BLaER1 treated with 17β-estradiol and CSF1 and Interleukin-3, amounts not matched to agents 10 nM and 100 nM (cell line): ENCODE data around the gene GLG1.
A peak's percentile ranks its signal among the peaks of the same experiment; 100 is the strongest.
"Not testable (repeated sequence)": the region's sequence is repeated elsewhere in the genome, so short reads cannot be mapped to it uniquely, and the experiment has no call there.

ENCODE experiments used
- H3K27ac ChIP-seq, 11 experiments: shearing (Covaris generic); formaldehyde crosslinking; 2 replicates each; pipeline ENCODE4 v1.8.1; 2022
- H3K27me3 ChIP-seq, 11 experiments: shearing (Covaris generic); formaldehyde crosslinking; 2 replicates each; pipeline ENCODE4 v1.8.1; 2022
- H3K36me3 ChIP-seq, 11 experiments: shearing (Covaris generic); formaldehyde crosslinking; 2 replicates each; pipeline ENCODE4 v1.8.1; 2022
- H3K4me1 ChIP-seq, 10 experiments: shearing (Covaris generic); formaldehyde crosslinking; 2 replicates each; pipeline ENCODE4 v1.8.1; 2022
- H3K4me2 ChIP-seq, 11 experiments: shearing (Covaris generic); formaldehyde crosslinking; 2 replicates each; pipeline ENCODE4 v1.8.1; 2022
- H3K4me3 ChIP-seq, 10 experiments: shearing (Covaris generic); formaldehyde crosslinking; 2 replicates each; pipeline ENCODE4 v1.8.1; 2022
- H3K9ac ChIP-seq, 11 experiments: shearing (Covaris generic); formaldehyde crosslinking; 2 replicates each; pipeline ENCODE4 v1.8.1; 2022
- H3K9me3 ChIP-seq, 11 experiments: shearing (Covaris generic); formaldehyde crosslinking; replicated peaks in 1 of 11; 2 replicates each; pipeline ENCODE4 v1.8.1; 2022
- H4K20me1 ChIP-seq, 11 experiments: shearing (Covaris generic); formaldehyde crosslinking; 2 replicates each; pipeline ENCODE4 v1.8.1; 2022
- Cebpa-rat ChIP-seq, 11 experiments: shearing (Covaris generic); IDR thresholded peaks; 2 replicates each; pipeline ENCODE4 v1.8.1; 2022

The GLG1 gene

GRCh38 chr16:74439685-74440084 lies 167.2 kb downstream of the GLG1 start:
- Histone ChIP-seq H3K9me3 (peaks cover 0 to 15% (median 5%) of the 10 kb centered on the region in 11 experiments; a peak in 17 of 22 replicates), H3K9ac (no peak overlapping the region), H3K4me3 (no peak overlapping the region), H3K27me3 (no peaks in the 10 kb centered on the region), H3K27ac (no peak overlapping the region), H4K20me1 (no peaks in the 10 kb centered on the region; a peak in 2 of 22 replicates), H3K36me3 (peaks cover 0 to 35% (median 22%) of the 10 kb centered on the region in 11 experiments; a peak in 20 of 22 replicates), H3K4me1 (peaks cover 22 to 28% (median 27%) of the 10 kb centered on the region in 10 experiments), H3K4me2 (peak overlapping the region; percentile 42 to 81 (median 67))
- TF ChIP-seq Cebpa-rat (IDR thresholded peaks at IDR 0.05), result no peak

GRCh38 chr16:74438492-74438979 lies 168.4 kb downstream of the GLG1 start:
- peaks cover 4 to 35% (median 22%) of the 10 kb centered on the region in 11 experiments; a peak in 20 of 22 replicates for H3K36me3 ChIP-seq
- no peak for TF ChIP-seq Cebpa-rat (IDR thresholded peaks at IDR 0.05)

GRCh38 chr16:74431516-74431915 lies 175.4 kb downstream of the GLG1 start:
- Histone ChIP-seq H3K4me2 (peak overlapping the region in 9 of 11 experiments; percentile 5 to 49 (median 30); a peak in 12 of 22 replicates), H3K9ac (peak overlapping the region in 3 of 11 experiments; percentile 12 to 41 (median 38); a peak in 3 of 22 replicates), H3K4me1 (peaks cover 9 to 27% (median 17%) of the 10 kb centered on the region in 10 experiments; a peak in 18 of 20 replicates), H3K4me3 (no peak overlapping the region), H3K36me3 (peaks cover 0 to 8% (median 0%) of the 10 kb centered on the region in 11 experiments; a peak in 3 of 22 replicates), H3K27me3 (no peaks in the 10 kb centered on the region), H3K27ac (peak overlapping the region in 3 of 11 experiments; percentile 2 to 39 (median 12); a peak in 2 of 22 replicates), H4K20me1 (no peaks in the 10 kb centered on the region), H3K9me3 (peaks cover 0 to 23% (median 12%) of the 10 kb centered on the region in 11 experiments; a peak in 18 of 22 replicates)
- no peak for TF ChIP-seq Cebpa-rat (IDR thresholded peaks at IDR 0.05)

More at GRCh38 chr16:74438492-74438979, 168.4 kb downstream of the GLG1 start:
- no peaks in the 10 kb centered on the region for H3K27me3 ChIP-seq
- H3K9me3 ChIP-seq, result peaks cover 0 to 23% (median 12%) of the 10 kb centered on the region in 11 experiments; a peak in 18 of 22 replicates
- H3K4me3 ChIP-seq, result no peak overlapping the region; a peak in 1 of 20 replicates
- peak overlapping the region in 4 of 11 experiments; percentile 0 to 11 (median 3); a peak in 3 of 22 replicates for H3K9ac ChIP-seq
- H3K4me2 ChIP-seq, result peak overlapping the region; percentile 42 to 81 (median 67)
- H3K4me1 ChIP-seq, result peaks cover 22 to 28% (median 27%) of the 10 kb centered on the region in 10 experiments
- H3K27ac ChIP-seq, result peak overlapping the region in 5 of 11 experiments; percentile 2 to 39 (median 6); a peak in 3 of 22 replicates
- no peaks in the 10 kb centered on the region; a peak in 2 of 22 replicates for H4K20me1 ChIP-seq

- Histone ChIP-seq H3K4me2 (peak overlapping the region in 1 of 11 experiments; percentile 30; a peak in 1 of 22 replicates), H3K9me3 (peaks cover 0 to 13% (median 8%) of the 10 kb centered on the region in 11 experiments; a peak in 14 of 22 replicates), H3K4me1 (peaks cover 9 to 30% (median 17%) of the 10 kb centered on the region in 10 experiments; a peak in 18 of 20 replicates)
- not testable (repeated sequence) for H3K4me3 ChIP-seq, H3K27ac ChIP-seq, H3K36me3 ChIP-seq, H4K20me1 ChIP-seq, H3K9ac ChIP-seq, H3K27me3 ChIP-seq
Observed at GRCh38 chr16:74430036-74430712, 176.7 kb downstream of the GLG1 start.

GRCh38 chr16:74428493-74428892 lies 178.4 kb downstream of the GLG1 start:
- Histone ChIP-seq H3K4me1 (peaks cover 9 to 39% (median 17%) of the 10 kb centered on the region in 10 experiments; a peak in 18 of 20 replicates), H3K4me2 (0 out of 22 replicates have a peak overlapping the region, but pooled peaks of 1 of the 11 experiments have one; percentile 37)
- not testable (repeated sequence) for H3K27me3 ChIP-seq, H4K20me1 ChIP-seq, H3K27ac ChIP-seq, H3K9me3 ChIP-seq, H3K9ac ChIP-seq, H3K4me3 ChIP-seq, H3K36me3 ChIP-seq

GRCh38 chr16:74425751-74426150 lies 181.2 kb downstream of the GLG1 start:
- not testable (repeated sequence) for H3K4me2 ChIP-seq, H3K9me3 ChIP-seq, H3K27me3 ChIP-seq, H3K27ac ChIP-seq, H3K4me3 ChIP-seq, H4K20me1 ChIP-seq, H3K9ac ChIP-seq, H3K36me3 ChIP-seq
- peaks cover 0 to 28% (median 5%) of the 10 kb centered on the region in 10 experiments; a peak in 9 of 20 replicates for H3K4me1 ChIP-seq

GRCh38 chr16:74423721-74424120 lies 183.2 kb downstream of the GLG1 start:
- not testable (repeated sequence) for H4K20me1 ChIP-seq, H3K4me3 ChIP-seq, H3K27me3 ChIP-seq, H3K9ac ChIP-seq, H3K36me3 ChIP-seq, H3K27ac ChIP-seq, H3K9me3 ChIP-seq
- Histone ChIP-seq H3K4me1 (peaks cover 0 to 14% (median 0%) of the 10 kb centered on the region in 10 experiments; a peak in 6 of 20 replicates), H3K4me2 (peak overlapping the region in 1 of 11 experiments; percentile 18; a peak in 2 of 22 replicates)

- H3K4me1 ChIP-seq, result peaks cover 0 to 14% (median 0%) of the 10 kb centered on the region in 10 experiments; a peak in 6 of 20 replicates
- not testable (repeated sequence) for H3K4me2 ChIP-seq, H3K27ac ChIP-seq, H4K20me1 ChIP-seq, H3K4me3 ChIP-seq, H3K36me3 ChIP-seq, H3K27me3 ChIP-seq, H3K9ac ChIP-seq, H3K9me3 ChIP-seq
Observed at GRCh38 chr16:74422086-74422485, 184.8 kb downstream of the GLG1 start.

- not testable (repeated sequence) for H3K27ac ChIP-seq, H3K9me3 ChIP-seq, H3K4me3 ChIP-seq, H4K20me1 ChIP-seq, H3K36me3 ChIP-seq, H3K9ac ChIP-seq, H3K27me3 ChIP-seq, H3K4me2 ChIP-seq
- peaks cover 0 to 14% (median 0%) of the 10 kb centered on the region in 10 experiments; a peak in 6 of 20 replicates for H3K4me1 ChIP-seq
Observed at GRCh38 chr16:74421482-74421785, 185.5 kb downstream of the GLG1 start.

GRCh38 chr16:74420612-74421481 lies 186.1 kb downstream of the GLG1 start, which contains the start of gene CLEC18B:
CLEC18B (minus strand) TSS chr16:74421478; CDS start chr16:74421270, 208 bp downstream.
- not testable (repeated sequence) for H3K27ac ChIP-seq, H4K20me1 ChIP-seq, H3K4me3 ChIP-seq, H3K9me3 ChIP-seq, H3K4me2 ChIP-seq, H3K36me3 ChIP-seq, H3K27me3 ChIP-seq, H3K9ac ChIP-seq
- H3K4me1 ChIP-seq, result peaks cover 0 to 10% (median 0%) of the 10 kb centered on the region in 10 experiments; a peak in 5 of 20 replicates

- not testable (repeated sequence) for H3K4me3 ChIP-seq, H3K4me2 ChIP-seq, H3K36me3 ChIP-seq, H3K27me3 ChIP-seq, H4K20me1 ChIP-seq, H3K9ac ChIP-seq, H3K9me3 ChIP-seq, H3K27ac ChIP-seq
- peaks cover 0 to 10% (median 0%) of the 10 kb centered on the region in 10 experiments; a peak in 5 of 20 replicates for H3K4me1 ChIP-seq
Observed at GRCh38 chr16:74419811-74420210, 187.1 kb downstream of the GLG1 start.

- H3K27me3 ChIP-seq, H3K4me2 ChIP-seq, H3K4me1 ChIP-seq, H3K36me3 ChIP-seq, H3K9me3 ChIP-seq, H3K4me3 ChIP-seq, H4K20me1 ChIP-seq, H3K9ac ChIP-seq, H3K27ac ChIP-seq: not testable (repeated sequence)
Observed at GRCh38 chr16:74417897-74418296, 189.0 kb downstream of the GLG1 start.
